SK-N-SH treated with all-trans-retinoic acid at 6 μM for 48 hours (cell line): ENCODE data around the gene REEP6.

Experiments used
- ATAC-seq: fragments of 200-7000 bp; cut with Tn5 transposase; 3 replicates; pipeline ENCODE4 v1.9.1; 2020; ENCODE audit warnings: mild to moderate bottlenecking, moderate library complexity
- ARNTL ChIP-seq: fragments of 450-650 bp; formaldehyde crosslinking; IDR thresholded peaks from 2 replicates; pipeline ENCODE4 v1.5.0; 2020; ENCODE audit warnings: low read depth, mild to moderate bottlenecking, moderate library complexity, borderline replicate concordance
- BACH2 ChIP-seq: fragments of 250-450 bp; sonication (Bioruptor Pico); IDR thresholded peaks from 2 replicates; pipeline ENCODE4 v1.9.0; 2021; ENCODE audit warnings: mild to moderate bottlenecking, borderline replicate concordance
- CREB5 ChIP-seq: fragments of 250-450 bp; sonication (Bioruptor Pico); IDR thresholded peaks from 2 replicates; pipeline ENCODE4 v1.5.1; 2020; ENCODE audit warnings: low read depth, mild to moderate bottlenecking, moderate library complexity
- CSDC2 ChIP-seq: fragments of 250-450 bp; sonication (Bioruptor Pico); IDR thresholded peaks from 2 replicates; pipeline ENCODE4 v1.5.0; 2020; ENCODE audit warnings: mild to moderate bottlenecking, moderate library complexity
- CSRNP3 ChIP-seq: fragments of 250-450 bp; sonication (Bioruptor Pico); IDR thresholded peaks from 2 replicates; pipeline ENCODE4 v1.5.1; 2021; ENCODE audit warnings: mild to moderate bottlenecking, moderate library complexity
- ESRRG ChIP-seq: fragments of 250-450 bp; sonication (Bioruptor Pico); IDR thresholded peaks from 2 replicates; pipeline ENCODE4 v1.6.1; 2021; ENCODE audit warnings: mild to moderate bottlenecking
- GLIS3 ChIP-seq: fragments of 250-450 bp; sonication (Bioruptor Pico); IDR thresholded peaks from 2 replicates; pipeline ENCODE4 v1.5.0; 2020; ENCODE audit warnings: mild to moderate bottlenecking, moderate library complexity
- ISL1 ChIP-seq: fragments of 250-450 bp; sonication (Bioruptor Pico); IDR thresholded peaks from 2 replicates; pipeline ENCODE4 v2.1.2; 2022; ENCODE audit warnings: mild to moderate bottlenecking, moderate library complexity
- OSR1 ChIP-seq: fragments of 250-450 bp; sonication (Bioruptor Pico); IDR thresholded peaks from 2 replicates; pipeline ENCODE4 v1.8.0; 2022; ENCODE audit warnings: moderate library complexity, mild to moderate bottlenecking, inconsistent platforms
- PATZ1 ChIP-seq: fragments of 250-450 bp; sonication (Bioruptor Pico); IDR thresholded peaks from 2 replicates; pipeline ENCODE4 v1.8.0; 2020; ENCODE audit warnings: mild to moderate bottlenecking, moderate library complexity, borderline replicate concordance
- POU6F1 ChIP-seq: fragments of 250-450 bp; sonication (Bioruptor Pico); IDR thresholded peaks from 2 replicates; pipeline ENCODE4 v1.8.0; 2021; ENCODE audit warnings: low read depth, mild to moderate bottlenecking, moderate library complexity, borderline replicate concordance
- PPARA ChIP-seq: fragments of 250-450 bp; sonication (Bioruptor Pico); IDR thresholded peaks from 2 replicates; pipeline ENCODE4 v1.5.0; 2020; ENCODE audit warnings: mild to moderate bottlenecking, borderline replicate concordance
- RARB ChIP-seq: fragments of 250-450 bp; sonication (Bioruptor Pico); IDR thresholded peaks from 2 replicates; pipeline ENCODE4 v1.8.0; 2021; ENCODE audit warnings: mild to moderate bottlenecking, moderate library complexity
- TCF4 ChIP-seq: fragments of 250-450 bp; sonication (Bioruptor Pico); IDR thresholded peaks from 2 replicates; pipeline ENCODE4 v1.8.0; 2021; ENCODE audit warnings: mild to moderate bottlenecking, moderate library complexity, borderline replicate concordance
- TSHZ2 ChIP-seq: fragments of 250-450 bp; sonication (Bioruptor Pico); IDR thresholded peaks from 2 replicates; pipeline ENCODE4 v1.5.0; 2020; ENCODE audit warnings: mild to moderate bottlenecking, moderate library complexity
- ZC3H10 ChIP-seq: fragments of 250-450 bp; sonication (Bioruptor Pico); IDR thresholded peaks from 2 replicates; pipeline ENCODE4 v1.5.1; 2021; ENCODE audit warnings: mild to moderate bottlenecking, moderate library complexity
- ZFP3 ChIP-seq: fragments of 250-450 bp; sonication (Bioruptor Pico); IDR thresholded peaks from 2 replicates; pipeline ENCODE4 v1.5.0; 2020; ENCODE audit warnings: mild to moderate bottlenecking, moderate library complexity
- ZFP30 ChIP-seq: fragments of 450-650 bp; formaldehyde crosslinking; IDR thresholded peaks from 2 replicates; pipeline ENCODE4 v1.5.0; 2022; ENCODE audit warnings: mild to moderate bottlenecking, moderate library complexity
- ZNF565 ChIP-seq: fragments of 450-650 bp; formaldehyde crosslinking; conservative IDR thresholded peaks from 2 replicates; pipeline ENCODE4 v1.5.0; 2020; ENCODE audit warnings: low read depth, mild to moderate bottlenecking, moderate library complexity
- ZNF8 ChIP-seq: fragments of 450-650 bp; formaldehyde crosslinking; IDR thresholded peaks from 2 replicates; pipeline ENCODE4 v1.5.0; 2020; ENCODE audit warnings: mild to moderate bottlenecking, moderate library complexity

REEP6 gene

GRCh38 chr19:1457892-1458291 is 33.1 kb upstream of the REEP6 start (continued):
- TF ChIP-seq POU6F1 = no peak
- TF ChIP-seq PATZ1 (CRISPR knock-in tag) = no peak
- TF ChIP-seq ARNTL (CRISPR knock-in tag) = no peak

- no peak for ATAC-seq
- no peak for TF ChIP-seq ZNF8 (CRISPR knock-in tag)
- TF ChIP-seq ZNF565 (CRISPR knock-in tag) = no peak
- no peak for TF ChIP-seq BACH2
- TF ChIP-seq CSRNP3 (CRISPR knock-in tag) = no peak
- TF ChIP-seq ZC3H10 (CRISPR knock-in tag) = no peak
- TF ChIP-seq OSR1 = no peak
- no peak for TF ChIP-seq GLIS3 (CRISPR knock-in tag)
- no peak for TF ChIP-seq POU6F1
Measured at GRCh38 chr19:1459479-1459878, 31.5 kb upstream of the REEP6 start.

GRCh38 chr19:1460033-1460995 is 30.7 kb upstream of the REEP6 start:
- TF ChIP-seq TSHZ2 (no peak), BACH2 (no peak), CSDC2 (no peak), OSR1 (no peak), CREB5 (no peak), RARB (CRISPR knock-in tag) (no peak), PPARA (CRISPR knock-in tag) (no peak), ZFP30 (no peak), ISL1 (CRISPR knock-in tag) (no peak), POU6F1 (no peak), ZNF8 (CRISPR knock-in tag) (no peak), ARNTL (CRISPR knock-in tag) (no peak), TCF4 (no peak), ZFP3 (CRISPR knock-in tag) (no peak), GLIS3 (CRISPR knock-in tag) (no peak), ESRRG (CRISPR knock-in tag) (no peak)
- no peak for ATAC-seq
